IMR-90 (cell line): Measurements from ENCODE around the gene GRAMD1B.

ENCODE experiments used
- BHLHE40 ChIP-seq: fragments of 150-350 bp; IDR thresholded peaks from 2 replicates; pipeline ENCODE4 v1.6.1; 2016; ENCODE audit warnings: mild to moderate bottlenecking, low read depth, low read length
- CEBPB ChIP-seq: IDR thresholded peaks from 2 replicates; pipeline ENCODE4 v1.6.1; 2012; ENCODE audit warnings: low read depth, low read length, improper control_type of control experiment
- FOS ChIP-seq: fragments of 150-350 bp; IDR thresholded peaks from 2 replicates; pipeline ENCODE4 v1.6.1; 2016; ENCODE audit warnings: low read depth, low read length
- MAFK ChIP-seq: IDR thresholded peaks from 2 replicates; pipeline ENCODE4 v1.6.1; 2012; ENCODE audit warnings: low read depth, low read length, improper control_type of control experiment
- MXI1 ChIP-seq: IDR thresholded peaks from 2 replicates; pipeline ENCODE4 v1.6.1; 2012; ENCODE audit warnings: low read depth, mild to moderate bottlenecking, low read length, moderate library complexity, borderline replicate concordance
- NFE2L2 ChIP-seq: fragments of 150-350 bp; IDR thresholded peaks from 2 replicates; pipeline ENCODE4 v1.6.1; 2016; ENCODE audit warnings: low read depth, mild to moderate bottlenecking, low read length
- POLR2A ChIP-seq: IDR thresholded peaks from 2 replicates; pipeline ENCODE4 v1.6.1; 2012; ENCODE audit warnings: mild to moderate bottlenecking, low read depth, low read length
- RAD21 ChIP-seq: IDR thresholded peaks from 2 replicates; pipeline ENCODE4 v1.6.1; 2012; ENCODE audit warnings: low read length, improper control_type of control experiment
- RCOR1 ChIP-seq: IDR thresholded peaks from 2 replicates; pipeline ENCODE4 v1.6.1; 2012; ENCODE audit warnings: mild to moderate bottlenecking, low read length, improper control_type of control experiment; ENCODE audit not compliant: insufficient replicate concordance
- RFX5 ChIP-seq: IDR thresholded peaks from 2 replicates; pipeline ENCODE4 v1.8.0; 2012; ENCODE audit warnings: low read depth, mild to moderate bottlenecking, low read length, moderate library complexity
- SMC3 ChIP-seq: fragments of 150-350 bp; IDR thresholded peaks from 2 replicates; pipeline ENCODE4 v1.6.1; 2016; ENCODE audit warnings: low read depth, mild to moderate bottlenecking, antibody characterized with exemption, low read length, moderate library complexity
- TF ChIP-seq, protein P1 (sequence below): conservative IDR thresholded peaks from 2 replicates; pipeline ENCODE4 v1.5.1; 2012; ENCODE audit warnings: mild to moderate bottlenecking, low read depth, low read length, improper control_type of control experiment
- TF ChIP-seq, protein P2 (sequence below): fragments of 150-350 bp; IDR thresholded peaks from 2 replicates; pipeline ENCODE4 v1.6.1; 2017; ENCODE audit warnings: mild to moderate bottlenecking, antibody characterized with exemption, low read length, low read depth

DNA sequence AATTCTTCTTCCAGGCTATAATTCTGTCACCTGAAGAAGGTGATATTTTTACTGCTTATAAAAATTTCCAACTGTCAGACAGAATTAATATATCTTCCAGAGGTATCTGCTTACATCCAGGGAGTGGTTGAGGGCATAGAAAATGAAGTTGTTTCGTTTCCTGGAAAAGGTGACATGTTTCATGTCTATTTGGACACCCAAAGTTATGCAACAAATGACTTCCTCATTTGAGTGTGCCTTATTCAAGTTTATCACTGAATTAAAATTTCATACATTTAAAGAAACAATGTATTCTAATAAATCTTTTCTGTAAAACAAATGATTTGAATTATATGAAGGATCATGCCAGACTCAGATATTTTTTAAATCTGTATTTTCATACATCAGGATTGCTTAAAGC is 8.5 kb upstream of the GRAMD1B start:
- TF ChIP-seq POLR2A: no peak
- TF ChIP-seq SMC3: no peak
- TF ChIP-seq, protein P1, sequence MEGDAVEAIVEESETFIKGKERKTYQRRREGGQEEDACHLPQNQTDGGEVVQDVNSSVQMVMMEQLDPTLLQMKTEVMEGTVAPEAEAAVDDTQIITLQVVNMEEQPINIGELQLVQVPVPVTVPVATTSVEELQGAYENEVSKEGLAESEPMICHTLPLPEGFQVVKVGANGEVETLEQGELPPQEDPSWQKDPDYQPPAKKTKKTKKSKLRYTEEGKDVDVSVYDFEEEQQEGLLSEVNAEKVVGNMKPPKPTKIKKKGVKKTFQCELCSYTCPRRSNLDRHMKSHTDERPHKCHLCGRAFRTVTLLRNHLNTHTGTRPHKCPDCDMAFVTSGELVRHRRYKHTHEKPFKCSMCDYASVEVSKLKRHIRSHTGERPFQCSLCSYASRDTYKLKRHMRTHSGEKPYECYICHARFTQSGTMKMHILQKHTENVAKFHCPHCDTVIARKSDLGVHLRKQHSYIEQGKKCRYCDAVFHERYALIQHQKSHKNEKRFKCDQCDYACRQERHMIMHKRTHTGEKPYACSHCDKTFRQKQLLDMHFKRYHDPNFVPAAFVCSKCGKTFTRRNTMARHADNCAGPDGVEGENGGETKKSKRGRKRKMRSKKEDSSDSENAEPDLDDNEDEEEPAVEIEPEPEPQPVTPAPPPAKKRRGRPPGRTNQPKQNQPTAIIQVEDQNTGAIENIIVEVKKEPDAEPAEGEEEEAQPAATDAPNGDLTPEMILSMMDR: no peak
- TF ChIP-seq, protein P2, sequence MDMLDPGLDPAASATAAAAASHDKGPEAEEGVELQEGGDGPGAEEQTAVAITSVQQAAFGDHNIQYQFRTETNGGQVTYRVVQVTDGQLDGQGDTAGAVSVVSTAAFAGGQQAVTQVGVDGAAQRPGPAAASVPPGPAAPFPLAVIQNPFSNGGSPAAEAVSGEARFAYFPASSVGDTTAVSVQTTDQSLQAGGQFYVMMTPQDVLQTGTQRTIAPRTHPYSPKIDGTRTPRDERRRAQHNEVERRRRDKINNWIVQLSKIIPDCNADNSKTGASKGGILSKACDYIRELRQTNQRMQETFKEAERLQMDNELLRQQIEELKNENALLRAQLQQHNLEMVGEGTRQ: no peak
- TF ChIP-seq CEBPB: no peak
- no peak for TF ChIP-seq MAFK
- no peak for TF ChIP-seq NFE2L2
- no peak for TF ChIP-seq RCOR1
- no peak for TF ChIP-seq BHLHE40
- no peak for TF ChIP-seq RAD21
- TF ChIP-seq RFX5: no peak
- TF ChIP-seq MXI1: no peak
- TF ChIP-seq FOS: no peak
